Thymus (tissue), 11 donors: Measurements from ENCODE around the gene TRUB2. TPM values are rescaled to one million over a fixed set of nuclear protein-coding genes. Genes with fewer than 3 reads are reported as not detected.

Source experiments
- DNase-seq, 9 donors: peaks; one replicate each; pipeline ENCODE4 v3.0.0-alpha.2; 2013; ENCODE audit warnings: low spot score in 9 of 9, low read depth in 6 of 9, missing footprints in 1 of 9
- H3K27ac ChIP-seq, 2 donors: one replicate each; pipeline ENCODE4 v1.5.1; 2013; ENCODE audit warnings: control low read depth in 1 of 2, low read depth in 1 of 2, low read length in 1 of 2, mild to moderate bottlenecking in 1 of 2, moderate library complexity in 1 of 2
- H3K27me3 ChIP-seq, 2 donors: one replicate each; pipeline ENCODE4 v1.5.1; 2013; ENCODE audit warnings: low read length in 1 of 2; ENCODE audit not compliant: control insufficient read depth in 2 of 2, insufficient read depth in 1 of 2
- H3K36me3 ChIP-seq, 2 donors: one replicate each; pipeline ENCODE4 v1.5.1; 2013; ENCODE audit warnings: low read length in 1 of 2, mild to moderate bottlenecking in 1 of 2, moderate library complexity in 1 of 2; ENCODE audit not compliant: control insufficient read depth in 2 of 2, insufficient read depth in 2 of 2
- H3K4me1 ChIP-seq, 2 donors: one replicate each; pipeline ENCODE4 v1.5.1; 2013; ENCODE audit warnings: low read length in 2 of 2; ENCODE audit not compliant: control insufficient read depth in 2 of 2, insufficient read depth in 2 of 2
- H3K4me3 ChIP-seq, 2 donors: one replicate each; pipeline ENCODE4 v1.5.1; 2013; ENCODE audit warnings: low read length in 2 of 2, control low read depth in 1 of 2, mild to moderate bottlenecking in 1 of 2
- H3K9me3 ChIP-seq, 2 donors: one replicate each; pipeline ENCODE4 v1.5.1; 2013; ENCODE audit warnings: low read length in 1 of 2, mild to moderate bottlenecking in 1 of 2; ENCODE audit not compliant: control insufficient read depth in 2 of 2, insufficient read depth in 1 of 2
- WGBS: extraction: QIAGEN DNeasy Blood & Tissue Kit; methylation state at CpG from one replicate; pipeline ENCODE4 v1.1.7; 2013; 5-methylcytosine and 5-hydroxymethylcytosine counted together
- polyA plus RNA-seq: library from polyadenylated mRNA; stranded (reverse); fragments of 200-250 nt; gene quantifications from one replicate; pipeline ENCODE4 v1.2.3, GENCODE V29; 2013
- total RNA-seq: library from RNA; stranded (reverse); fragments of 120-200 nt; gene quantifications from one replicate; pipeline ENCODE4 v1.2.4, GENCODE V29; 2013
- donor health status: healthy.

TRUB2 gene
- total and polyA plus RNA-seq, 2 donors, result 14.9 to 20.3 TPM

GRCh38 chr9:128266868-128267590, 55.2 kb downstream of the TRUB2 start:
- Histone ChIP-seq H3K36me3 (peaks cover 24 to 55% of the 10 kb centered on the region in 2 donors), H3K9me3 (no peaks in the 10 kb centered on the region), H3K27me3 (no peaks in the 10 kb centered on the region), H3K4me1 (no peaks in the 10 kb centered on the region), H3K27ac (no peak overlapping the region), H3K4me3 (no peak overlapping the region)
- WGBS, result 97% methylated on average over 15 of the region's 15 CpGs
- no peak for DNase-seq

- no peaks in the 10 kb centered on the region for H3K9me3 ChIP-seq
- no peaks in the 10 kb centered on the region for H3K4me1 ChIP-seq
- H3K36me3 ChIP-seq, result peaks cover 32 to 60% of the 10 kb centered on the region in 2 donors
- 98% methylated on average over 10 of the region's 10 CpGs for WGBS
- no peaks in the 10 kb centered on the region for H3K27me3 ChIP-seq
- H3K27ac ChIP-seq, result no peak overlapping the region
- H3K4me3 ChIP-seq, result no peak overlapping the region
- DNase-seq, result no peak
These were observed 56.8 kb downstream of the TRUB2 start for GRCh38 chr9:128265348-128265847.

GRCh38 chr9:128262687-128263086, 59.6 kb downstream of the TRUB2 start:
- Histone ChIP-seq H3K36me3 (peaks cover 56 to 71% of the 10 kb centered on the region in 2 donors), H3K9me3 (no peaks in the 10 kb centered on the region), H3K27me3 (no peaks in the 10 kb centered on the region), H3K4me3 (no peak overlapping the region), H3K4me1 (no peaks in the 10 kb centered on the region), H3K27ac (no peak overlapping the region)
- WGBS, result 97% methylated on average over 4 of the region's 4 CpGs
- DNase-seq, result no peak

- H3K27me3 ChIP-seq, result no peaks in the 10 kb centered on the region
- no peak overlapping the region for H3K4me3 ChIP-seq
- H3K27ac ChIP-seq, result no peak overlapping the region
- no peak for DNase-seq
- H3K4me1 ChIP-seq, result no peaks in the 10 kb centered on the region
- WGBS, result 98% methylated on average over 17 of the region's 17 CpGs
- H3K36me3 ChIP-seq, result peaks cover 60 to 63% of the 10 kb centered on the region in 2 donors
- no peaks in the 10 kb centered on the region for H3K9me3 ChIP-seq
These were observed 61.9 kb downstream of the TRUB2 start for GRCh38 chr9:128260340-128260739.

- Histone ChIP-seq H3K4me1 (no peaks in the 10 kb centered on the region), H3K27me3 (no peaks in the 10 kb centered on the region), H3K27ac (no peak overlapping the region), H3K36me3 (peaks cover 56 to 60% of the 10 kb centered on the region in 2 donors), H3K4me3 (no peak overlapping the region), H3K9me3 (no peaks in the 10 kb centered on the region)
- 97% methylated on average over 9 of the region's 9 CpGs for WGBS
- no peak for DNase-seq
These were observed 63.1 kb downstream of the TRUB2 start for GRCh38 chr9:128259156-128259555.

GRCh38 chr9:128258326-128258725, 63.9 kb downstream of the TRUB2 start:
- no peak for DNase-seq
- WGBS, result 96% methylated on average over 6 of the region's 6 CpGs

GRCh38 chr9:128257907-128258306, 64.3 kb downstream of the TRUB2 start:
- no peak for DNase-seq
- H3K4me1 ChIP-seq, result peaks cover 0 to 6% of the 10 kb centered on the region in 2 donors
- H3K4me3 ChIP-seq, result no peak overlapping the region
- peaks cover 55 to 60% of the 10 kb centered on the region in 2 donors for H3K36me3 ChIP-seq
- H3K9me3 ChIP-seq, result no peaks in the 10 kb centered on the region
- H3K27ac ChIP-seq, result no peak overlapping the region
- H3K27me3 ChIP-seq, result no peaks in the 10 kb centered on the region
- WGBS, result 98% methylated on average over 11 of the region's 11 CpGs

More at GRCh38 chr9:128258326-128258725, 63.9 kb downstream of the TRUB2 start:
- peaks cover 56 to 60% of the 10 kb centered on the region in 2 donors for H3K36me3 ChIP-seq
- H3K4me1 ChIP-seq, result peaks cover 0 to 1% of the 10 kb centered on the region in 2 donors
- H3K27ac ChIP-seq, result no peak overlapping the region
- no peaks in the 10 kb centered on the region for H3K9me3 ChIP-seq
- no peaks in the 10 kb centered on the region for H3K27me3 ChIP-seq
- no peak overlapping the region for H3K4me3 ChIP-seq

- Histone ChIP-seq H3K9me3 (no peaks in the 10 kb centered on the region), H3K4me3 (no peak overlapping the region), H3K27me3 (peaks cover 0 to 5% of the 10 kb centered on the region in 2 donors), H3K27ac (no peak overlapping the region), H3K36me3 (peaks cover 50 to 53% of the 10 kb centered on the region in 2 donors), H3K4me1 (peaks cover 0 to 7% of the 10 kb centered on the region in 2 donors)
- DNase-seq, result no peak
- WGBS, result 94% methylated on average over 23 of the region's 23 CpGs
These were observed 65.0 kb downstream of the TRUB2 start for GRCh38 chr9:128257086-128257825.
